ENCODE data around the gene ANKRD53.

The ANKRD53 gene

GRCh38 chr2:70939001-70939838 is 39.2 kb upstream of the ANKRD53 start:
- Mint-ChIP-seq H3K36me3 (ENCODE audit: low read depth) (no peaks in the 10 kb centered on the region), H3K4me1 (ENCODE audit: low read depth) (no peaks in the 10 kb centered on the region), H3K4me3 (no peak overlapping the region), H3K27ac (no peak overlapping the region), H3K9me3 (no peaks in the 10 kb centered on the region), H3K27me3 (ENCODE audit: low read depth) (peaks cover 17% of the 10 kb centered on the region)

- Mint-ChIP-seq H3K9me3 (no peaks in the 10 kb centered on the region), H3K27me3 (ENCODE audit: low read depth) (peaks cover 13% of the 10 kb centered on the region), H3K4me1 (ENCODE audit: low read depth) (no peaks in the 10 kb centered on the region), H3K4me3 (no peak overlapping the region), H3K27ac (no peak overlapping the region), H3K36me3 (ENCODE audit: low read depth) (no peaks in the 10 kb centered on the region)
These were observed 38.4 kb upstream of the ANKRD53 start for GRCh38 chr2:70939839-70940580.

GRCh38 chr2:70941186-70941585 is 37.2 kb upstream of the ANKRD53 start:
- Mint-ChIP-seq H3K27me3 (ENCODE audit: low read depth) (peaks cover 14% of the 10 kb centered on the region), H3K4me1 (ENCODE audit: low read depth) (peaks cover 2% of the 10 kb centered on the region), H3K36me3 (ENCODE audit: low read depth) (no peaks in the 10 kb centered on the region), H3K9me3 (no peaks in the 10 kb centered on the region), H3K4me3 (no peak overlapping the region), H3K27ac (no peak overlapping the region)

- Mint-ChIP-seq H3K27ac (no peak overlapping the region), H3K9me3 (no peaks in the 10 kb centered on the region), H3K4me3 (no peak overlapping the region), H3K36me3 (ENCODE audit: low read depth) (no peaks in the 10 kb centered on the region), H3K4me1 (ENCODE audit: low read depth) (peaks cover 3% of the 10 kb centered on the region), H3K27me3 (ENCODE audit: low read depth) (peaks cover 15% of the 10 kb centered on the region)
These were observed 36.7 kb upstream of the ANKRD53 start for GRCh38 chr2:70941701-70942100.

- Mint-ChIP-seq H3K36me3 (ENCODE audit: low read depth) (no peaks in the 10 kb centered on the region), H3K9me3 (no peaks in the 10 kb centered on the region), H3K27ac (no peak overlapping the region), H3K27me3 (ENCODE audit: low read depth) (peaks cover 19% of the 10 kb centered on the region), H3K4me1 (ENCODE audit: low read depth) (peaks cover 8% of the 10 kb centered on the region), H3K4me3 (no peak overlapping the region)
These were observed 35.8 kb upstream of the ANKRD53 start for GRCh38 chr2:70942396-70943204.

- H3K27me3 Mint-ChIP-seq (ENCODE audit: low read depth) = peaks cover 19% of the 10 kb centered on the region
- H3K27ac Mint-ChIP-seq = no peak overlapping the region
- H3K36me3 Mint-ChIP-seq (ENCODE audit: low read depth) = no peaks in the 10 kb centered on the region
- no peaks in the 10 kb centered on the region for H3K9me3 Mint-ChIP-seq
- peaks cover 13% of the 10 kb centered on the region for H3K4me1 Mint-ChIP-seq (ENCODE audit: low read depth)
- no peak overlapping the region for H3K4me3 Mint-ChIP-seq
These were observed 35.1 kb upstream of the ANKRD53 start for GRCh38 chr2:70943205-70943871.

- peaks cover 14% of the 10 kb centered on the region for H3K4me1 Mint-ChIP-seq (ENCODE audit: low read depth)
- H3K27ac Mint-ChIP-seq = no peak overlapping the region
- H3K9me3 Mint-ChIP-seq = no peaks in the 10 kb centered on the region
- H3K36me3 Mint-ChIP-seq (ENCODE audit: low read depth) = no peaks in the 10 kb centered on the region
- H3K27me3 Mint-ChIP-seq (ENCODE audit: low read depth) = peaks cover 20% of the 10 kb centered on the region
- no peak overlapping the region for H3K4me3 Mint-ChIP-seq
These were observed 34.2 kb upstream of the ANKRD53 start for GRCh38 chr2:70944111-70944690.

GRCh38 chr2:70946832-70947442 is 31.5 kb upstream of the ANKRD53 start:
- Mint-ChIP-seq H3K27ac (no peak overlapping the region), H3K27me3 (ENCODE audit: low read depth) (peaks cover 22% of the 10 kb centered on the region), H3K4me3 (no peak overlapping the region), H3K9me3 (no peaks in the 10 kb centered on the region), H3K36me3 (ENCODE audit: low read depth) (no peaks in the 10 kb centered on the region), H3K4me1 (ENCODE audit: low read depth) (peaks cover 14% of the 10 kb centered on the region)

- peak overlapping the region; percentile 5 for H3K27ac Mint-ChIP-seq
- no peaks in the 10 kb centered on the region for H3K9me3 Mint-ChIP-seq
- H3K27me3 Mint-ChIP-seq (ENCODE audit: low read depth) = peaks cover 22% of the 10 kb centered on the region
- peaks cover 14% of the 10 kb centered on the region for H3K4me1 Mint-ChIP-seq (ENCODE audit: low read depth)
- H3K4me3 Mint-ChIP-seq = peak overlapping the region; percentile 71
- H3K36me3 Mint-ChIP-seq (ENCODE audit: low read depth) = no peaks in the 10 kb centered on the region
These were observed 30.8 kb upstream of the ANKRD53 start for GRCh38 chr2:70947556-70948184.

- Mint-ChIP-seq H3K9me3 (no peaks in the 10 kb centered on the region), H3K4me1 (ENCODE audit: low read depth) (peaks cover 14% of the 10 kb centered on the region), H3K4me3 (peak overlapping the region; percentile 71)
These were observed 30.0 kb upstream of the ANKRD53 start for GRCh38 chr2:70948337-70949003.

GRCh38 chr2:70949086-70949485 is 29.3 kb upstream of the ANKRD53 start:
- Mint-ChIP-seq H3K27me3 (ENCODE audit: low read depth) (peaks cover 30% of the 10 kb centered on the region), H3K9me3 (no peaks in the 10 kb centered on the region), H3K36me3 (ENCODE audit: low read depth) (no peaks in the 10 kb centered on the region), H3K4me3 (no peak overlapping the region), H3K4me1 (ENCODE audit: low read depth) (peaks cover 14% of the 10 kb centered on the region), H3K27ac (no peak overlapping the region)

More at GRCh38 chr2:70948337-70949003, 30.0 kb upstream of the ANKRD53 start:
- Mint-ChIP-seq H3K27ac (no peak overlapping the region), H3K27me3 (ENCODE audit: low read depth) (peaks cover 26% of the 10 kb centered on the region), H3K36me3 (ENCODE audit: low read depth) (no peaks in the 10 kb centered on the region)

GRCh38 chr2:70954886-70955285 is 23.5 kb upstream of the ANKRD53 start:
- Mint-ChIP-seq H3K4me1 (ENCODE audit: low read depth) (peaks cover 2% of the 10 kb centered on the region), H3K27me3 (ENCODE audit: low read depth) (peaks cover 34% of the 10 kb centered on the region), H3K9me3 (no peaks in the 10 kb centered on the region), H3K4me3 (no peak overlapping the region), H3K27ac (no peak overlapping the region), H3K36me3 (ENCODE audit: low read depth) (no peaks in the 10 kb centered on the region)

GRCh38 chr2:70956141-70956540 is 22.3 kb upstream of the ANKRD53 start:
- Mint-ChIP-seq H3K9me3 (no peaks in the 10 kb centered on the region), H3K4me1 (ENCODE audit: low read depth) (peaks cover 2% of the 10 kb centered on the region), H3K36me3 (ENCODE audit: low read depth) (no peaks in the 10 kb centered on the region), H3K4me3 (no peak overlapping the region), H3K27me3 (ENCODE audit: low read depth) (peaks cover 29% of the 10 kb centered on the region), H3K27ac (no peak overlapping the region)
